SKM-1 treated with dmso at 0.1 percent for 144 hours (cell line): Measurements from ENCODE around the gene GCFC2.

ENCODE experiments used
- DNase-seq: peaks from one replicate; lab custom pipeline; 2025; ENCODE audit not compliant: unreplicated experiment; lab: John Stamatoyannopoulos, UW

GCFC2 gene

DNA sequence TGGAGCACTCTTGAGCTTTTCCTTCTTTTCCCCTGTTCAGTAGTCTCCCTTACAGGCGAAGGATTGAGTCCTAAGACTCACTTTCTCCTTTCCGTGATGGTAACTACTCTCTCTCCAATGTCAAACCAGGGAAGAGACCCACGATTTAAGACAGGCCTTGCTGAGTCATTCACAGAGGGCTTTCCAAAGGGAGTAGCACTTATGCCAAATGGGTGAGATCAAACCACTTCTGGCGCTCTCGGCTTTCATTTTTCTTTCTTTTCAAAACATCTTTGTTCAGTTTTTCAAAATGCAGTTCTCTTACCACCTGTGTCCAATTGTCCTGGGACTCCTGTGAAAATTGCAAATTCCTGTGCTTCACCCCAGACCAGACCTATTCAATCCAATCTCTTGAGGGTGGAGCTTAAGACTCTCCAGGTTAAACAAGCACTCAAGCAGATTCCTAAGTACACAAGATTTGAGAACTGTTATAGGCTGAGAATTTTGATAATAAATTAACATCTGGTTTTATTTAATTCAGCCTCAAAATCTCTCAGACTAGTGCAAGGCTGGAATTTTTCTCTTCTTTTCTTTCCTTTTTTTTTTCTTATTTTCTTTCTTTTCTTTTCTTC lies 78.5 kb downstream of the GCFC2 start:
- no peak for DNase-seq

DNA sequence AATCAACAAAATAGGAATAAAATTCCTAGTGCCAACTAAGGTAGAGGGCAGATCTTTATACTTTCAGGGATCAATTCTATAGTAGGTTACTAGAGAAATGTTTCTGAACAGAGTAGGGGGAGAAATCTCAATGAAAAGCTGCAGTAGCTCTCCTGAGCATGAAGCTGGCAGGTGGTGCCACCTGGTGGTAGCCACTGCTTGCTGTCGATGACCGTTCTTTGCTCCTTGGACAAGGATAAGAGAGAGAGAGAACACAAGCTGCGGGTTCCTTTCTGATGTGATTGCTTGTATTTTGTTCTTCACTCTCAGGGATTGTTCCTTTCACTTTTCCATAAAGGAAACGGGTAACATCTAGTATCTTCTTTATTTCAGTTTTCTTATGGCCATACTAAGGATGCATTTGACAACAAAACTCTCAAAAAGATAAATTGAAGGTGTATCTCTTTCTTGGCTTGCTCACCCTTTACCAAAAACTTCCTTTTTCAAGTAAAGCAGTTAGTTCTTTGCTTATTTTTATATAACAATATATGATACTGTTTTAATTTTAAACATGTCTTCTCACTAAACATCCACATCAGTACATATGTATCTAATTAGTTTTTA lies 82.7 kb downstream of the GCFC2 start:
- peak; percentile 65 for DNase-seq

- DNase-seq: no peak
Observed at GRCh38 chr2:75622929-75623328, 87.8 kb downstream of the GCFC2 start.

- DNase-seq: no peak
Observed at GRCh38 chr2:75622500-75622899, 88.2 kb downstream of the GCFC2 start.

GRCh38 chr2:75621228-75621627 lies 89.5 kb downstream of the GCFC2 start:
- DNase-seq: no peak

DNA sequence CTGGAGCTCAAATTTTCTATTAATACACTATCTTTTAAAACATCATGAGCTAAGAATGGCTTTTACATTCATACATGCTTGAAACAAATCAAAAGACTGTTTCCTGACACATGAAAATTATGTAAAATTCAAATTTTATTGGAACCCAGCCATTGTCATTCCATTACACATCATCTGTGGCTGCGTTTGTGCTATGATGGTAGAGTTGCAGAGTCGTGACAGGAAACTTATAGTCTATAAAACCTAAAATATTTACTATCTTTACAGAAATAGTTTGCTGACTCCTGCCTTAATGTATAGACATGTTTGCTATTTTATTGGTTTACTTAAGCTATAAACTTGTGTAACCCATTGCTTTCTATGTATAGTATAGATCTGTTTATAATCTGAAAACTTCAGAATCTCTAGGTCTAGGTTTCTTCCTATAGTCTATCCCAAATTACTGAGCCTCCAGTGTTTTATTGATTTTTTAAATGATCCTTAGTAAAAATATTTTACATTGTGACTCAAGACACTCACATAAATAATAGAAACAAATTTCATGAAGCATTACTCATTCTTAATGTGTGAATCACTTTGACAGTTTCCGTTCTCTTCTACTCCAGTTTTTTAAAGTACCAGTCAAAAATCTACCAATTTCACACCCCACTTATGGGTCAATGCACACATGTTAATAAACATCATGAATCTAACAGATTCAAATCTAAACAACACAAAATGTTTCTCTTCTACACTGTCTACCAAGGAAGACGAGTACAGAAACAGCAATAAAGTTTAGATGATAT lies 90.6 kb downstream of the GCFC2 start:
- DNase-seq: no peak

DNA sequence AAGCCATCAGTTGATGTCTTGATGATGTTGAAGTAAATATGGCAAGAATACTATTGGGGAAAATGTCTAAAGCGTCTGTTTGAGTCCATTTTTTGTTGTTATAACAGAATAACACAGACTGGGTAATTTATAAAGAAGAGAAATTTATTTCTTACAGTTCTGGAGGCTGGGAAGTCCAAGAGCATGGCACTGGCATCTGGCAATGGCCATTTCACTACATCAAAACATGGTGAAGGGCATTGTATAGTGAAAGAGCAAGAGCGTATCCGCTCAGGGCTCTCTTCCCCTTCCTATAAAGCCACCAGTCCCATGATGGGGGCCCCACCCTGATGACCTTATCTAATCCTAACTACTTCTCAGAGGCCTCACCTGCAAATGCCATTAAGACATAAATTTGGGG lies 93.8 kb downstream of the GCFC2 start:
- no peak for DNase-seq

- no peak for DNase-seq
Observed at GRCh38 chr2:75616406-75616805, 94.3 kb downstream of the GCFC2 start.

- no peak for DNase-seq
Observed at GRCh38 chr2:75614162-75614651, 96.5 kb downstream of the GCFC2 start.

GRCh38 chr2:75612862-75613243 lies 97.9 kb downstream of the GCFC2 start:
- no peak for DNase-seq
